Measurements from ENCODE around the gene RABGAP1L.
"Not testable (repeated sequence)": the region's sequence is repeated elsewhere in the genome, so short reads cannot be mapped to it uniquely, and the experiment has no call there.

Gene RABGAP1L

GRCh38 chr1:174153085-174153824 lies 6.1 kb upstream of the RABGAP1L start:
- no peak for DNase-seq (ENCODE audit: low spot score)

DNA sequence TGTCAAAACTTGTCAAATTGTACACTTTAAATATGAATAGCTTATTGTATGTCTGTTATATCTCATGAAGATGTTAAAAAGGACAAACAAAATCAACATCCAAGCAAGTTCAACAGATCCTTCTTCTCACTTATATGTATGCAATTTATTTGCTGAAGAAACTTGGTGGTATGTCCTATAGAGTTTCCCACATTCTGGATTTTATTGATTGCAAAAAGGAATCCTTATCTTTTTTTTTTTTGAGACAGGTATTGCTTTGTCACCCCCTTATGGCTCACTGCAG lies 5.6 kb upstream of the RABGAP1L start:
- DNase-seq (ENCODE audit: low spot score), result no peak

- no peak for DNase-seq (ENCODE audit: low spot score)
Measured at GRCh38 chr1:174156437-174156836, 2.9 kb upstream of the RABGAP1L start.

GRCh38 chr1:174157157-174157806 lies 2.0 kb upstream of the RABGAP1L start:
- DNase-seq (ENCODE audit: low spot score), result no peak

GRCh38 chr1:174158767-174159251 lies 511 bp upstream of the RABGAP1L start:
- no peak for DNase-seq (ENCODE audit: low spot score)

- peak; percentile 61 for DNase-seq (ENCODE audit: low spot score)
Measured at GRCh38 chr1:174160109-174160473, 771 bp downstream of the RABGAP1L start.

GRCh38 chr1:174160603-174161002 lies 1.3 kb downstream of the RABGAP1L start:
- no peak for DNase-seq (ENCODE audit: low spot score)

DNA sequence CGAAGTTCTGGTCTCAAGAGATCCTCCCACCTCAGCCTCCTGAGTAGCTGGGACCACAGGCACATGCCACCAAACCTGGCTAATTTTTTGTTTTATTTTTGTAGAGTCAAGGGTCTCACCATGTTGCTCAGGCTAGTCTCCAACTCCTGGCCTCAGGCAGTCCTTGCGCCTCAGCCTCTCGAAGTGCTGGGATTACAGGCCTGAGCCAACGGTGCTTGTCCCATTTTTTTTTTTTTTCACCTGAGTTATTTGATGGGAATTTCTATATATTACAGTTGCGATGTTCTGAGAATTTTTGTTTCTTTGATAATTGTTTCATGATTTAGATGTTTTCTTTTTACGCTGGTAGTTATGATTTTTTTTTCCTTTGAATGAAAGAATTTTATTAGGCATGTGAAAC lies 2.5 kb downstream of the RABGAP1L start:
- no peak for DNase-seq (ENCODE audit: low spot score)

DNA sequence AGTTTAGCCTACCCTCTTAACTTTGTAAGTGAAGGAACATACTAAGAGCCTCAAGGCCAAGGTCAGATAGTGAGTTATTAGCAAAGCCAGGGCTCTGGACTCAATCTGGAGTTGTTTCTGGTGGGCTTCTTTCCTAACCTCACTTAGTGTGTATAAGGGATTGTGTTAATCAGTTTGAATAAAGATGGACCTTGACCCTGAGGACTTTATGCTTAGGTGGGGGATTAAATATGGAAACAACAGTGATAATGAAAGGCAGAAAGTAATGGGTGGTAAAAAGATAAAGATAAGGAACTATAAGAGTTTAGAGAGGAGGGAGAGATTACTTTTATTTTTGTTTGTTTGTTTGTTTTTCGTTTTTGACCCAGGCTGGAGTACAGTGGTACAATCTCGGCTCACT lies 5.5 kb downstream of the RABGAP1L start:
- no peak for DNase-seq (ENCODE audit: low spot score)

DNA sequence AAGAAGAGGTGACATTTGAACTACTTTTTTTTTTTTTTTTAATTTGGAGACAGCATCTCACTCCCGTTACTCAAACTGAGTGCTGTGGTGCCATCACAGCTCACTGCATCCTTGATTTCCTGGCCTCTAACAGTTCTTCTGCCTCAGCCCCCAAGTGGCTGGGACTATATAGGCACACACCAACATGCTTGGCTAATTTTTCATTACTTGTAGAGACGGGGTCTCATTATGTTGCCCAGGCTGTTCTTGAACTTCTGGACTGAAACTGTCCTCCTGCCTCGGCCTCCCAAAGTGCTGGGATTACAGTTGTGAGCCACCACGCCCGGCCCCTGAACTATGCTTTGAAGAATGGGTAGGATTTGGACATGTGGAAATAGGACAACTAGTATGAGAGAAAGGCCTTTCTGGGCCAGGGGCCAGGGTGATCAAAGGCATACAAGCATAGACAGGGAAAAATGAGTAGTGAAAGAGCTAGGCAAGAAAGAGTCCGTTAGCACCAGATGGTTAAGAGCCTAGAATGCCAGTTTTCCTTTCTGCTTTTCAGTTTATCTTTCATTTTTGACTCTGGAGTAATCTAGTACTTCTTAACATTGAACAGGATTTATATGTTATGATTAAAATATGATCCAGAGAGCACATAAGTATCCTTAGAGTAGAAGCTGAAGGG lies 6.3 kb downstream of the RABGAP1L start:
- DNase-seq (ENCODE audit: low spot score), result peak; percentile 32

DNA sequence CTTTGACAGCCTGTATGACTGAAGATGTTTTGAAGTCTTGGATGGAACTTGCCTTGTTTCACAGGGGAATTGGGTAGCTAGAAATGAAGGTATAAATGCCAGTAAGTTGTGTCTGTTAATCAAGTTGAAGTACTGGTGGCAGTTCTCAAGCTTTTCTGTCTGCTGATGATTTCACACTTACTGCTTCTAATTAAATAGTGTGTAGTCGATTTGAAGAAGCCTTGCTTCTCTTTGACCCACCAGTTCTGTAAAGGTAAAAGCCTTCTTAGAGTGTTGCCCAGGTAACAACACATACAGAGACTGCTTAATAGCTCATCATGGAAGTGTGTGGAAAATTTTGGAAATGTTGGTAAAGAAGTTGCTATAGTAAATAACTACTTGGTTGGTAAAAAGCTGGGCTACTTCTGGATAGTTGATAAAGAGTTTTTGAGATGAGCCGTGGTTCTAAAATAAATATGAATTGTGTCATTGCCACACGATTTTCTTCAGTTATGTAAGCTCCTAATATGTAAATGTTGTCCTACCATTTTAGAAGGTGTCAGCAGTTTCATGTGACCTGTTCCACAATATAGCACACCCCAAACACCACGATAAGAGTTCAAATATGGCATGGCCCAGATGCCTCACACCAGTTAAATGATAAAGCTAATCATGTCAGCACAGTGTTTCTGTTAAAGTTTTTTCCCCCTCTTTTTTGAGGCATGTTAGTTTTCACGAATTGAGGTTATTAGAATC lies 7.4 kb downstream of the RABGAP1L start:
- no peak for DNase-seq (ENCODE audit: low spot score)

- DNase-seq (ENCODE audit: low spot score), result no peak
Measured at GRCh38 chr1:174167265-174167803, 8.0 kb downstream of the RABGAP1L start.

DNA sequence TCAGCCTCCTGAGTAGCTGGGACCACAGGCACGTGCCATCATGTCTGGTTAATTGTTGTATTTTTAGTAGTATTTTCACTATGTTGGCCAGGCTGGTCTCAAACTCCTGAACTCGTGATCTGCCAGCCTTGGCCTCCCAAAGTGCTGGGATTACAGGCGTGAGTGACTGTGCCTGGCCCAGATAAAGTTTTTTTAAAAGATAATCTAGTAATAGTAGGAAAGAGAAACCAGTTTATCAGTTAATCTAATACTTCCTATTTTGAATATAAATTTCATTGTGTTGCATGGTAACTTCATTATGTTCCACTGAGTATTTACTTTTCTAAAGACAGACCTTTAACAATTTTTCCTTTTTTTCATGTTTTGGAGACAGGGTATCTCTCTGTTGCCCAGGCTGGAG lies 10.0 kb downstream of the RABGAP1L start:
- no peak for DNase-seq (ENCODE audit: low spot score)

GRCh38 chr1:174171073-174171472 lies 11.8 kb downstream of the RABGAP1L start:
- no peak for DNase-seq (ENCODE audit: low spot score)

DNA sequence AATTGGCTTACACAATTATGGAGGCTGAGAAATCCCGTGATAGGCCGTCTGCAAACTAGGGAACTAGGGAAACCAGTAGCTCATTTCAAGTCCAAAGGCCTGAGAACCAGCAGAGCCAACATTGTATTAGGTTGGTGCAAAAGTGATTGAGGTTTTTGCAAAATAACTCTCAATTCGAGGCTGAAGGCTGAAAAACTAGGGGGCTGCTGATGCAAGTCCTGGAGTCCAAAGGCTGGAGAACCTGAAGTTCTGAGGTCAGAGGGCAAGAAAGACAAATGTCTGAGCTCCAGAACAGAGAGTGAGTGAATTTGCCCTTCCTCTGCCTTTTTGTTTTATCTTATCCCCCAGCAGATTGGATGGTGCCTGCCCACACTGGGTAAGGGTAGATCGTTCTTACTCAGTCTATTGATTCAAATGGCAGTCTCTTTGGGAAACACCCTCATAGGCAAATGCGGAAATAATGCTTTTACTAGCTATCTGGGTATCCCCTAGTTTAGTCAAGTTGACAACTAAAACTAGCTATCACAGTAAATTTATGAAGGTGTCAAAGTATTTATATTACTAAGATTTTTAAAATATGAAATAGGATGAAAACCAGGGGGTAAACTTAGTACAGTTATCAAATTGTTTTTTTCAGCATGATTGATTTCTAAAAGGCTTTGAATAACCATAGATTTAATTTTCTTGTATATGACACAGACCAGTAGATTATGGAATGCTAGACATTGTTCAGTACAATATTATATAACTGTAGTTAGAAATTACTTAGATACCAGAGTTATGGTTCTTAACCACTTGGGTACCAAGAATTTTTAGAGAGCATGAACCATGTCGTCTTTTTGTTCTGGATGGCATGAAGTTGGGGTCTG lies 15.4 kb downstream of the RABGAP1L start:
- no peak for DNase-seq (ENCODE audit: low spot score)

DNA sequence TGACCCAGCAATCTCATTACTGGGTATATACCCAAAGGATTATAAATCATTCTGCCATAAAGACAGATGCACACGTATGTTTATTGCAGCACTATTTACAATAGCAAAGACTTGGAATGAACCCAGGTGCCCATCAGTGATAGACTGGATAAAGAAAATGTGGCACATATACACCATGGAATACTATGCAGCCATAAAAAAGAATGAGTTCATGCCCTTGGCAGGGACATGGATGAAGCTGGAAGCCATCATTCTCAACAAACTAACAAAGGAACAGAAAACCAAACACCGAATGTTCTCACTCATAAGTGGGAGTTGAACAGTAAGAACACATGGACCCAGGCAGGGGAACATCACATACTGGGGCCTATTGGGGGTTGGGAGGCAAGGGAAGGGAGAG lies 19.1 kb downstream of the RABGAP1L start:
- DNase-seq (ENCODE audit: low spot score), result not testable (repeated sequence)

- no peak for DNase-seq (ENCODE audit: low spot score)
Measured at GRCh38 chr1:174189428-174190062, 30.2 kb downstream of the RABGAP1L start.

DNA sequence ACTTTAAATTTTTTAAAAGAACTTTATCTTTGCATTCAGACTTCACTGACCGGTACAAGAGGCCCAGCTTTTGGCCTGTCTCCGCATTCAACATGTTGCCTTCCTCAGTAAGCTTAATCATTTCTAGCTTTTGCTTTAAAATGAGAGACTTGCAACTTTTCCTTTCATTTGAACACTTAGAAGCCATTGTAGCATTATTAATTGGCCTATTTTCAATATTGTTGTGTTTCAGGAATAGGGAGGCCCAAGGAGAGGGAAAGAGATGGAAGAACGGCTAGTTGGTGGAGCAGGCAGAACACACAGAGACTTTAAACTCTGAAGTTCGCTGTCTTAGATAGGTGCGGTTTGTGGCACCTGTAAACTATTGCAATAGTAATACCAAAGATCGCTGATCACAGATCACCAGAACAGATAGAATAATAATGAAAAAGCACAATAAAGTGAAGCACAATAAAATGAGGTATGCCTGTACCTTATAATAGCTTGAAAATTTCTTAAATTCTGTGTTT lies 31.4 kb downstream of the RABGAP1L start:
- no peak for DNase-seq (ENCODE audit: low spot score)

DNA sequence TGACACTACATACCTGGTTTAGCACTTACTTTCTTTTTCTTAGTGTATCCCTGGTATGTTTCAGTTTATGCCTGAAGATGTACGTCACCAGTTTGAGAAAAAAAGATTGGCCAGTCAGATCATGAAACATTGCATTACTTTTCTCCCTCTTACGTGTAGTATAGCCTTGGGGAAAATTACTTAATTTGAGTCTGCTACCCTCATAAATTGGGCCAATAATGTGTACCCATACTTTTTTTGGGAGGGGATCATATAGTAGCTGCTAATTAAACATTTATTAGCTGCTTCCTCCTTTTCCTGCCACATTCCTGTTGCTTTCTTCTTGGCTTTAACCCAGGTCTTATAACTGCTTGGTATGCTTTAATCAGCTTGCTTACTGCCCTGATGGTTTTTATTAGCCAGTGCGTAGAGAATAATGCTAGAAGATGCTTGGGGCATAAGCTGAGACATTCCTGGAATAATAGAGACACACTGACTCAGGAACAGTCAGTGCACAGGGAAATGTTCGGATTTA lies 32.1 kb downstream of the RABGAP1L start:
- DNase-seq (ENCODE audit: low spot score), result peak; percentile 74

- DNase-seq (ENCODE audit: low spot score), result no peak
Measured at GRCh38 chr1:174194461-174194860, 35.1 kb downstream of the RABGAP1L start.
